ENCODE data around the gene OPHN1.
"Not testable (repeated sequence)": the region's sequence is repeated elsewhere in the genome, so short reads cannot be mapped to it uniquely, and the experiment has no call there.

The OPHN1 gene

GRCh38 chrX:68420559-68420958 lies 12.7 kb downstream of the OPHN1 start:
- no peak for DNase-seq

- DNase-seq = no peak
Observed at GRCh38 chrX:68419975-68420374, 13.3 kb downstream of the OPHN1 start.

GRCh38 chrX:68417651-68418050 lies 15.6 kb downstream of the OPHN1 start:
- no peak for DNase-seq

- DNase-seq = no peak
Observed at GRCh38 chrX:68416592-68416991, 16.7 kb downstream of the OPHN1 start.

GRCh38 chrX:68415316-68415715 lies 18.0 kb downstream of the OPHN1 start:
- no peak for DNase-seq

- DNase-seq = no peak
Observed at GRCh38 chrX:68413254-68413653, 20.0 kb downstream of the OPHN1 start.

GRCh38 chrX:68411729-68412128 lies 21.6 kb downstream of the OPHN1 start:
- no peak for DNase-seq

- no peak for DNase-seq
Observed at GRCh38 chrX:68409194-68409593, 24.1 kb downstream of the OPHN1 start.

GRCh38 chrX:68403522-68403921 lies 29.8 kb downstream of the OPHN1 start:
- no peak for DNase-seq

- no peak for DNase-seq
Observed at GRCh38 chrX:68403038-68403437, 30.3 kb downstream of the OPHN1 start.

GRCh38 chrX:68402094-68402493 lies 31.2 kb downstream of the OPHN1 start:
- no peak for DNase-seq

GRCh38 chrX:68398291-68398690 lies 35.0 kb downstream of the OPHN1 start:
- DNase-seq = no peak

- DNase-seq = no peak
Observed at GRCh38 chrX:68396953-68397352, 36.3 kb downstream of the OPHN1 start.

- not testable (repeated sequence) for DNase-seq
Observed at GRCh38 chrX:68389419-68389960, 43.8 kb downstream of the OPHN1 start.

- DNase-seq = no peak
Observed at GRCh38 chrX:68387776-68388175, 45.5 kb downstream of the OPHN1 start.

- no peak for DNase-seq
Observed at GRCh38 chrX:68383540-68383939, 49.8 kb downstream of the OPHN1 start.

- DNase-seq = not testable (repeated sequence)
Observed at GRCh38 chrX:68377579-68377978, 55.7 kb downstream of the OPHN1 start.

GRCh38 chrX:68376373-68376772 lies 56.9 kb downstream of the OPHN1 start:
- no peak for DNase-seq

- DNase-seq = no peak
Observed at GRCh38 chrX:68375803-68376202, 57.5 kb downstream of the OPHN1 start.

GRCh38 chrX:68372665-68373064 lies 60.6 kb downstream of the OPHN1 start:
- DNase-seq = no peak

GRCh38 chrX:68369559-68369958 lies 63.7 kb downstream of the OPHN1 start:
- DNase-seq = no peak

- no peak for DNase-seq
Observed at GRCh38 chrX:68365341-68365740, 68.0 kb downstream of the OPHN1 start.

- DNase-seq = no peak
Observed at GRCh38 chrX:68363984-68364383, 69.3 kb downstream of the OPHN1 start.

GRCh38 chrX:68358679-68359078 lies 74.6 kb downstream of the OPHN1 start:
- DNase-seq = no peak

GRCh38 chrX:68355629-68355920 lies 77.7 kb downstream of the OPHN1 start:
- no peak for DNase-seq

All from midbrain (tissue), 1 donor.